A549 (cell line): ENCODE results near the gene FLNB.

ENCODE experiments used
- CTCF ChIP-seq: fragments of >200 bp; sonication (Bioruptor Twin); formaldehyde crosslinking; IDR thresholded peaks from 3 replicates; pipeline ENCODE4 v1.5.1; 2016
- FOSL2 ChIP-seq, 2 experiments: fragments of 450-650 bp in 1 of 2; fragments of >200 bp in 1 of 2; sonication (Bioruptor Twin) in 1 of 2; formaldehyde crosslinking; IDR thresholded peaks; 2 replicates each; pipeline versions ENCODE4 v1.5.0 to v1.6.1; 2016 to 2020; ENCODE audit warnings: mild to moderate bottlenecking in 1 of 2, moderate library complexity in 1 of 2
- JUN ChIP-seq, 2 experiments: fragments of >200 bp; sonication (Bioruptor Twin); formaldehyde crosslinking; IDR thresholded peaks; 2 replicates in 1 of 2; 3 replicates in 1 of 2; pipeline ENCODE4 v1.6.1; 2016 to 2017
- MAX ChIP-seq: IDR thresholded peaks from 2 replicates; pipeline ENCODE4 v1.6.1; 2012
- ZC3H11A ChIP-seq: fragments of 450-650 bp; IDR thresholded peaks from 2 replicates; pipeline ENCODE4 v1.6.1; 2014; ENCODE audit warnings: antibody characterized with exemption, mild to moderate bottlenecking
- ZSCAN20 ChIP-seq: fragments of 250-450 bp; sonication (Bioruptor Pico); IDR thresholded peaks from 2 replicates; pipeline ENCODE4 v1.8.0; 2022; ENCODE audit warnings: mild to moderate bottlenecking, moderate library complexity

DNA sequence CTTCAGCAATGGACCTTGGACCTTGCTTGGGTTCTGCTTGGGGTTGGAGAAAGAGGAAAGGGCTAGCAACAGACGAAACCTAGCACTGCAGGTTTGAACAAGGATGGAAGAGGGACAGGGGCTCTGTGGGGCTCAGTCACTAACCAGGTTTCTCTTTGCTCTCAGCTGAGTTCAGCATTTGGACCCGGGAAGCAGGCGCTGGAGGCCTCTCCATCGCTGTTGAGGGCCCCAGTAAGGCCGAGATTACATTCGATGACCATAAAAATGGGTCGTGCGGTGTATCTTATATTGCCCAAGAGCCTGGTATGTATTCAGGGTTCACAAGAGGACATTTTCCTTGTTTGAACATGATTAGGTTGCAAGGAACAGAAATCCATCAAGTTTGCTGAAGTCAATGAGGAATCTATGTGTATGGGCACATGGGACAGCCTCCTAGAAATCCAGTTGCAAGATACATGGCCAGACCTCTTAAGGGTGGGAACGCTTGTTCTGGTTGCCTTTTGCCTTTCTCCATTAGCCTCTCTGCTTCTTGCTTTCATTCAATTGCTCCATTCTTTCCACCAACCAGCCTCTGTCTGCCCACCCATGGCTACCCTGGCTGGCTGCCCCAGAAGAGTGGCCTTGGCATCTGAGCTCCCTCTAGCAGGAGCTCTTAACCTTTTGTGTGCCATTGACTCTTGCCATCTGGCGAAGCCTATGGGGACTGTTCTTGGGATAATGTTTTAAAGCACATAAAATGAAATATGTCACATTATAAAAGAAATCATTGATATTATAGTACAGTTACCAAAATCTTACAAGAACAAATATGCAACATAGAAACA, 146.6 kb downstream of the FLNB start:
- TF ChIP-seq CTCF (no peak), MAX (no peak), FOSL2 (IDR thresholded peaks at IDR 0.05) (no peak), FOSL2 (CRISPR knock-in tag; IDR thresholded peaks at IDR 0.05) (no peak), ZSCAN20 (no peak), JUN (IDR thresholded peaks at IDR 0.05) (no peak), ZC3H11A (no peak)
